Activated CD8-positive, alpha-beta T cell treated with anti-CD3 and anti-CD28 coated beads, Interleukin-2, amount 10 ng/mL, durations not matched to agents 7 days and 5 days (primary cell): ENCODE measurements around the gene COL4A3. TPM values are rescaled to one million over a fixed set of nuclear protein-coding genes. Genes with fewer than 3 reads are reported as not detected.

Experiments
- ATAC-seq: fragments of 150-1000 bp; cut with Tn5 transposase; one replicate; pipeline ENCODE4 v1.10.0; 2021; ENCODE audit warnings: moderate library complexity
- CTCF ChIA-PET: fragments of 350-600 bp; sonication (Branson Sonifier 250); formaldehyde crosslinking; loops from one replicate; lab custom pipeline; 2021; ENCODE audit warnings: antibody characterized with exemption; lab: Charles Lee
- POLR2A ChIA-PET: fragments of 350-600 bp; sonication (Branson Sonifier 250); formaldehyde crosslinking; loops from one replicate; lab custom pipeline; 2021; ENCODE audit warnings: antibody characterized with exemption; lab: Charles Lee
- DNase-seq: peaks from one replicate; pipeline ENCODE4 v3.0.0-alpha.2; 2020
- H3K27ac Mint-ChIP-seq: one replicate; pipeline ENCODE4 v1.8.0; 2021; ENCODE audit warnings: mild to moderate bottlenecking, mixed read lengths
- H3K27me3 Mint-ChIP-seq: one replicate; pipeline ENCODE4 v1.8.0; 2021; ENCODE audit warnings: low read depth, mixed read lengths
- H3K36me3 Mint-ChIP-seq: one replicate; pipeline ENCODE4 v1.8.0; 2021; ENCODE audit warnings: low read depth, mixed read lengths
- H3K4me1 Mint-ChIP-seq: one replicate; pipeline ENCODE4 v1.8.0; 2021; ENCODE audit warnings: low read depth, mixed read lengths
- H3K4me3 Mint-ChIP-seq: one replicate; pipeline ENCODE4 v1.8.0; 2021; ENCODE audit warnings: mild to moderate bottlenecking, mixed read lengths
- H3K9me3 Mint-ChIP-seq: one replicate; pipeline ENCODE4 v1.8.0; 2022; ENCODE audit warnings: mixed read lengths; ENCODE audit not compliant: insufficient read depth
- total RNA-seq, 2 experiments: library from RNA; stranded (reverse); gene quantifications; one replicate each; pipeline ENCODE4 v1.2.3, GENCODE V29; 2021

Gene COL4A3
- total RNA-seq, 2 experiments from 2014 or later = not detected

- Mint-ChIP-seq H3K27ac (no peak overlapping the region), H3K36me3 (no peaks in the 10 kb centered on the region), H3K4me1 (no peaks in the 10 kb centered on the region), H3K4me3 (no peak overlapping the region), H3K27me3 (no peaks in the 10 kb centered on the region), H3K9me3 (no peaks in the 10 kb centered on the region)
- ATAC-seq (no peak), DNase-seq (no peak)
- POLR2A ChIA-PET = no interaction called here
- CTCF ChIA-PET = no interaction called here
These were observed 146.3 kb downstream of the COL4A3 start for GRCh38 chr2:227310756-227311110.

- ChIA-PET POLR2A (no interaction called here), CTCF (no interaction called here)
- DNase-seq = no peak
- H3K27ac Mint-ChIP-seq = no peak overlapping the region
- H3K4me3 Mint-ChIP-seq = no peak overlapping the region
- no peaks in the 10 kb centered on the region for H3K4me1 Mint-ChIP-seq
- H3K36me3 Mint-ChIP-seq = no peaks in the 10 kb centered on the region
- H3K27me3 Mint-ChIP-seq = peaks cover 2% of the 10 kb centered on the region
- no peaks in the 10 kb centered on the region for H3K9me3 Mint-ChIP-seq
- no peak for ATAC-seq
These were observed 147.6 kb downstream of the COL4A3 start for GRCh38 chr2:227311861-227312506.

- H3K36me3 Mint-ChIP-seq = no peaks in the 10 kb centered on the region
- ChIA-PET POLR2A (no interaction called here), CTCF (no interaction called here)
- no peaks in the 10 kb centered on the region for H3K9me3 Mint-ChIP-seq
- peaks cover 6% of the 10 kb centered on the region for H3K27me3 Mint-ChIP-seq
- no peaks in the 10 kb centered on the region for H3K4me1 Mint-ChIP-seq
- no peak for DNase-seq
- ATAC-seq = no peak
- H3K27ac Mint-ChIP-seq = no peak overlapping the region
- H3K4me3 Mint-ChIP-seq = no peak overlapping the region
These were observed 148.2 kb downstream of the COL4A3 start for GRCh38 chr2:227312579-227312978.

GRCh38 chr2:227313310-227313709 lies 148.9 kb downstream of the COL4A3 start:
- DNase-seq = no peak
- ATAC-seq = no peak
- Mint-ChIP-seq H3K9me3 (no peaks in the 10 kb centered on the region), H3K27ac (no peak overlapping the region), H3K36me3 (no peaks in the 10 kb centered on the region), H3K4me3 (no peak overlapping the region), H3K27me3 (peaks cover 11% of the 10 kb centered on the region), H3K4me1 (no peaks in the 10 kb centered on the region)
- ChIA-PET POLR2A (no interaction called here), CTCF (no interaction called here)

GRCh38 chr2:227317834-227318233 lies 153.4 kb downstream of the COL4A3 start:
- Mint-ChIP-seq H3K4me3 (no peak overlapping the region), H3K9me3 (peaks cover 18% of the 10 kb centered on the region), H3K4me1 (peaks cover 3% of the 10 kb centered on the region), H3K27me3 (peaks cover 13% of the 10 kb centered on the region), H3K36me3 (peaks cover 5% of the 10 kb centered on the region), H3K27ac (no peak overlapping the region)
- no peak for DNase-seq
- ChIA-PET CTCF (no interaction called here), POLR2A (no interaction called here)
- ATAC-seq = no peak

- peaks cover 13% of the 10 kb centered on the region for H3K36me3 Mint-ChIP-seq
- peaks cover 22% of the 10 kb centered on the region for H3K9me3 Mint-ChIP-seq
- no peak for ATAC-seq
- no peak overlapping the region for H3K4me3 Mint-ChIP-seq
- no peak for DNase-seq
- ChIA-PET POLR2A (no interaction called here), CTCF (no interaction called here)
- H3K27me3 Mint-ChIP-seq = peaks cover 15% of the 10 kb centered on the region
- peaks cover 22% of the 10 kb centered on the region for H3K4me1 Mint-ChIP-seq
- H3K27ac Mint-ChIP-seq = no peak overlapping the region
These were observed 156.1 kb downstream of the COL4A3 start for GRCh38 chr2:227320305-227321094.

- POLR2A ChIA-PET = no interaction called here
- Mint-ChIP-seq H3K27ac (no peak overlapping the region), H3K9me3 (peaks cover 22% of the 10 kb centered on the region), H3K27me3 (peaks cover 8% of the 10 kb centered on the region), H3K36me3 (peaks cover 13% of the 10 kb centered on the region), H3K4me1 (peaks cover 35% of the 10 kb centered on the region), H3K4me3 (no peak overlapping the region)
- no peak for ATAC-seq
- DNase-seq = no peak
- CTCF ChIA-PET = interaction anchor here (1.7 kb wide), 1 partner anchor 84 kb away, joined by 5 read pairs; no protein-coding TSS in a partner anchor
These were observed 158.2 kb downstream of the COL4A3 start for GRCh38 chr2:227322530-227323205.

GRCh38 chr2:227323818-227324217 lies 159.4 kb downstream of the COL4A3 start:
- DNase-seq = no peak
- no peak overlapping the region for H3K27ac Mint-ChIP-seq
- peaks cover 4% of the 10 kb centered on the region for H3K27me3 Mint-ChIP-seq
- H3K4me1 Mint-ChIP-seq = peaks cover 39% of the 10 kb centered on the region
- ChIA-PET POLR2A (no interaction called here), CTCF (interaction anchor here (1.3 to 1.7 kb wide), 2 partner anchors 82 to 85 kb away, joined by 3 to 5 read pairs; no protein-coding TSS in a partner anchor)
- H3K4me3 Mint-ChIP-seq = peak overlapping the region; percentile 92
- H3K36me3 Mint-ChIP-seq = peaks cover 13% of the 10 kb centered on the region
- ATAC-seq = no peak
- peaks cover 22% of the 10 kb centered on the region for H3K9me3 Mint-ChIP-seq

- ChIA-PET POLR2A (interaction anchor here (0.9 kb wide), 1 partner anchor 11 kb away, joined by 3 read pairs; no protein-coding TSS in a partner anchor), CTCF (interaction anchor here (1.3 kb wide), 1 partner anchor 81 kb away, joined by 3 read pairs; no protein-coding TSS in a partner anchor)
- no peak for DNase-seq
- Mint-ChIP-seq H3K27ac (peak overlapping the region; percentile 75), H3K4me1 (peaks cover 39% of the 10 kb centered on the region), H3K9me3 (peaks cover 22% of the 10 kb centered on the region), H3K36me3 (peaks cover 18% of the 10 kb centered on the region), H3K27me3 (peaks cover 4% of the 10 kb centered on the region), H3K4me3 (peak overlapping the region; percentile 92)
- peak; percentile 13 for ATAC-seq
These were observed 160.2 kb downstream of the COL4A3 start for GRCh38 chr2:227324642-227324994.

- peaks cover 4% of the 10 kb centered on the region for H3K27me3 Mint-ChIP-seq
- ATAC-seq = peak; percentile 99
- ChIA-PET POLR2A (interaction anchor here (0.9 kb wide), 1 partner anchor 10 kb away, joined by 3 read pairs; no protein-coding TSS in a partner anchor), CTCF (interaction anchor here (0.8 kb wide), 1 partner anchor 103 kb away, joined by 3 read pairs; no protein-coding TSS in a partner anchor)
- peak within 1 kb of the TSS; percentile 92 for H3K4me3 Mint-ChIP-seq
- peaks cover 19% of the 10 kb centered on the region for H3K36me3 Mint-ChIP-seq
- DNase-seq = peak; percentile 95
- H3K9me3 Mint-ChIP-seq = peaks cover 18% of the 10 kb centered on the region
- peaks cover 39% of the 10 kb centered on the region for H3K4me1 Mint-ChIP-seq
- H3K27ac Mint-ChIP-seq = peak within 1 kb of the TSS; percentile 95
These were observed 160.8 kb downstream of the COL4A3 start, which contains the start of gene MFF for GRCh38 chr2:227324995-227325838. Gene MFF (plus strand): TSS chr2:227325251. CDS start chr2:227330666, 5,415 bp downstream.

- CTCF ChIA-PET = interaction anchor here (0.8 kb wide), 1 partner anchor 102 kb away, joined by 3 read pairs; no protein-coding TSS in a partner anchor
- POLR2A ChIA-PET = no interaction called here
- H3K27ac Mint-ChIP-seq = peak overlapping the region; percentile 95
- H3K9me3 Mint-ChIP-seq = peaks cover 18% of the 10 kb centered on the region
- peak overlapping the region; percentile 92 for H3K4me3 Mint-ChIP-seq
- H3K36me3 Mint-ChIP-seq = peaks cover 22% of the 10 kb centered on the region
- DNase-seq = no peak
- peaks cover 42% of the 10 kb centered on the region for H3K4me1 Mint-ChIP-seq
- no peak for ATAC-seq
- peaks cover 4% of the 10 kb centered on the region for H3K27me3 Mint-ChIP-seq
These were observed 161.4 kb downstream of the COL4A3 start for GRCh38 chr2:227325839-227326195.
